Osteoblast (primary cell): ENCODE measurements around the gene TPO. TPM values are rescaled to one million over a fixed set of nuclear protein-coding genes. Genes with fewer than 3 reads are reported as not detected.
"Not testable (repeated sequence)": the region's sequence is repeated elsewhere in the genome, so short reads cannot be mapped to it uniquely, and the experiment has no call there.

ENCODE experiments used
- DNase-seq: peaks from one replicate; pipeline ENCODE4 v3.0.0; 2011; ENCODE audit warnings: low spot score, mixed read lengths; ENCODE audit not compliant: insufficient read length; ENCODE audit errors: missing footprints
- H2AFZ ChIP-seq: 2 replicates; pipeline ENCODE4 v1.6.0; 2011; ENCODE audit warnings: mild to moderate bottlenecking, low read length
- H3K27ac ChIP-seq: 2 replicates; pipeline ENCODE4 v1.5.1; 2011; ENCODE audit warnings: mild to moderate bottlenecking, low read depth, low read length, moderate library complexity
- H3K27me3 ChIP-seq: 2 replicates; pipeline ENCODE4 v1.6.0; 2012; ENCODE audit warnings: mild to moderate bottlenecking, control low read depth, inconsistent platforms, low read length, moderate library complexity; ENCODE audit not compliant: insufficient read depth
- H3K36me3 ChIP-seq: 2 replicates; pipeline ENCODE4 v1.5.1; 2011; ENCODE audit warnings: mild to moderate bottlenecking, low read length, control low read depth, moderate library complexity; ENCODE audit not compliant: insufficient read depth
- H3K4me1 ChIP-seq: 2 replicates; pipeline ENCODE4 v1.5.1; 2011; ENCODE audit warnings: mild to moderate bottlenecking, low read length, control low read depth, moderate library complexity; ENCODE audit not compliant: insufficient read depth
- H3K4me2 ChIP-seq: 2 replicates; pipeline ENCODE4 v1.6.0; 2011; ENCODE audit warnings: mild to moderate bottlenecking, low read length; ENCODE audit not compliant: insufficient read depth
- H3K4me3 ChIP-seq: fragments of 200-600 bp; sonication (generic); 3 replicates; pipeline ENCODE4 v1.5.1; 2012; ENCODE audit warnings: mild to moderate bottlenecking, low read length, inconsistent platforms; ENCODE audit not compliant: insufficient read depth
- H3K79me2 ChIP-seq: 2 replicates; pipeline ENCODE4 v1.6.0; 2012; ENCODE audit warnings: mild to moderate bottlenecking, low read length, control low read depth, inconsistent platforms; ENCODE audit not compliant: insufficient read depth
- H3K9me3 ChIP-seq: 2 replicates; pipeline ENCODE4 v1.5.1; 2011; ENCODE audit warnings: low read depth, low read length, control low read depth
- H4K20me1 ChIP-seq: 2 replicates; pipeline ENCODE4 v1.6.0; 2012; ENCODE audit warnings: mild to moderate bottlenecking, low read length, control low read depth; ENCODE audit not compliant: insufficient read depth
- total RNA-seq: library from RNA; depleted of rRNA; stranded (reverse); fragments of >200 nt; gene quantifications from 2 replicates; pipeline ENCODE4 v1.2.3, GENCODE V29; 2012
- TF ChIP-seq, protein P1 (sequence below): IDR thresholded peaks from 2 replicates; pipeline ENCODE4 v1.5.1; 2011; ENCODE audit warnings: mild to moderate bottlenecking, low read depth, low read length, moderate library complexity; ENCODE audit errors: extremely low read depth

The TPO gene
- total RNA-seq, 1 donor, result not detected

DNA sequence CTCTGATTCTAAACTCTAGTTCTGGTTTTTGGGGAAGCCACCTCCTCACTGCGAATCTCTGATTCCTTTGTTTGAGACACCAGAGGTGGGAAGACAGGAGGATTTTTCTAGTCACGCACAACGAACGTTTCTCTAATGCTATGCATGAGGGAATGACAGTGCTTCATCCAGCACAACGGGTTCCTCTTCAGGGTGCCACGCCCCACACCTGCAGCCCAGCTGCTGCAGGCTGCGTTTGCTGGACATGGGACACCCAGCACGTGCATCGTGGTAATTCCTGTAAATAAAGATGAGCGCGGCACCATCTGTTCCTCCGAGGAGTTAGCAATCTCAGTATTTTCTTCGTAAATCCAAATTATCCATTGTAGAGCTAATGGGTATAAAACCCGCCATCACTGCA lies 37.5 kb upstream of the TPO start:
- Histone ChIP-seq H3K36me3 (no peaks in the 10 kb centered on the region), H3K9me3 (no peaks in the 10 kb centered on the region), H3K27me3 (no peaks in the 10 kb centered on the region), H3K4me3 (no peak overlapping the region), H3K27ac (no peak overlapping the region), H2AFZ (no peak overlapping the region), H3K4me2 (no peak overlapping the region), H3K4me1 (no peaks in the 10 kb centered on the region), H3K79me2 (no peaks in the 10 kb centered on the region), H4K20me1 (no peaks in the 10 kb centered on the region)
- no peak for DNase-seq
- TF ChIP-seq, protein P1, sequence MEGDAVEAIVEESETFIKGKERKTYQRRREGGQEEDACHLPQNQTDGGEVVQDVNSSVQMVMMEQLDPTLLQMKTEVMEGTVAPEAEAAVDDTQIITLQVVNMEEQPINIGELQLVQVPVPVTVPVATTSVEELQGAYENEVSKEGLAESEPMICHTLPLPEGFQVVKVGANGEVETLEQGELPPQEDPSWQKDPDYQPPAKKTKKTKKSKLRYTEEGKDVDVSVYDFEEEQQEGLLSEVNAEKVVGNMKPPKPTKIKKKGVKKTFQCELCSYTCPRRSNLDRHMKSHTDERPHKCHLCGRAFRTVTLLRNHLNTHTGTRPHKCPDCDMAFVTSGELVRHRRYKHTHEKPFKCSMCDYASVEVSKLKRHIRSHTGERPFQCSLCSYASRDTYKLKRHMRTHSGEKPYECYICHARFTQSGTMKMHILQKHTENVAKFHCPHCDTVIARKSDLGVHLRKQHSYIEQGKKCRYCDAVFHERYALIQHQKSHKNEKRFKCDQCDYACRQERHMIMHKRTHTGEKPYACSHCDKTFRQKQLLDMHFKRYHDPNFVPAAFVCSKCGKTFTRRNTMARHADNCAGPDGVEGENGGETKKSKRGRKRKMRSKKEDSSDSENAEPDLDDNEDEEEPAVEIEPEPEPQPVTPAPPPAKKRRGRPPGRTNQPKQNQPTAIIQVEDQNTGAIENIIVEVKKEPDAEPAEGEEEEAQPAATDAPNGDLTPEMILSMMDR, result no peak

DNA sequence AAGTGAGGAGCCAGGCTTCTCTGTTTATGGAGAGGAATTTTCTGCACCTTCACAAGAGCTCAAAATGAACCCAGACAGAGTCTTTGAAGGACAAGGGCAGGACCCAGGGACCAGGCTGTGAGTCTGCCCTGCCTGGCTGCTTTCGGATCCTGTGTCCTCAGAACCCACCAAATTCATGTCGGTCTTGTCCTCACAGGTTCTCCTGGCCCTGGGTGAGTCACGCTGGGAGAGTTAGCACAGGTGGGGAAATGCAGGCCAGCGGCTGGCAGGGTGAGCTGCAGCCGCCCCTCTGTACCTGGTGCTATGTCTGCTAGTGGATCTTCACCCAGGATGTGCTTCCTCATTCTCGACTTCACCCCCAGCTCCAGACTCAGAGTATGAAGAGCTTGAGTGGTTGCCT lies 35.8 kb upstream of the TPO start:
- no peak for DNase-seq
- Histone ChIP-seq H3K4me3 (no peak overlapping the region), H2AFZ (no peak overlapping the region), H4K20me1 (no peaks in the 10 kb centered on the region), H3K4me1 (no peaks in the 10 kb centered on the region), H3K4me2 (no peak overlapping the region), H3K27me3 (no peaks in the 10 kb centered on the region), H3K9me3 (no peaks in the 10 kb centered on the region), H3K79me2 (no peaks in the 10 kb centered on the region), H3K27ac (no peak overlapping the region), H3K36me3 (no peaks in the 10 kb centered on the region)
- TF ChIP-seq, protein P1, result no peak

DNA sequence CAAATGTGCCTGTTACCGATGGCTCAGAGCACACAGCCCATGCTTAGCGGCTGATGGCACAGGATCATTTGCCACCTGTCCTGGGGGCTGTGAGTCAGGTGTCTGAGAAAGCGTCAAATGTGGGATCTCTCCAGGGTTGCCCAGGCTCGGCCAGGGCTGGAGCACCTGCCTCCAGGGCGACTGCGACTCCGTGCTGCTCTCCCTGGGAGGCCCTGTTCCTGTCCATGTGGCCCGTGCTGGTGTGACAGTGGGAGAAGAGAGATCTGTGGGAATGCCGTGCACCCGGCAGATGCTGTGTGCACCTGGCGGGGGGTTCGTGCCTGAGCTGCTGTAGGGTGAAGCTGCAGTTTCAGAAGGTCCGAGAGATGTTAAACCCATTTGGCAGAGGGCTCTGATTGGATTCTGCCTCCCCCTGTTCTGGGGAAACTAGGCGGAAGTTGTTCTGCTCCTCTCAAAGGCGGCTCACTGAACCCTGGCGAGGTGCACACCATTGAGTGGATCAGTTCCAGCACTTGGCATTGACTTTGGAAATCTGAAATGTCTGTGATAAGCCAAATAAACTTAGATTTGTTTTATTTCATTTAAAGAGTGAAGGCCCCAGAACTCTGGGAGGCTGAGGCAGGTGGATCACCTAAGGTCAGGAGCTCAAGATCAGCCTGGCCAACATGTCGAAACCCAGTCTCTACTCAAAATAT lies 34.7 kb upstream of the TPO start:
- Histone ChIP-seq H3K27me3 (no peaks in the 10 kb centered on the region), H3K27ac (no peak overlapping the region), H3K9me3 (no peaks in the 10 kb centered on the region), H3K4me2 (no peak overlapping the region), H3K36me3 (no peaks in the 10 kb centered on the region), H2AFZ (no peak overlapping the region), H3K4me1 (no peaks in the 10 kb centered on the region), H3K79me2 (no peaks in the 10 kb centered on the region), H3K4me3 (no peak overlapping the region), H4K20me1 (no peaks in the 10 kb centered on the region)
- DNase-seq, result no peak
- TF ChIP-seq, protein P1, result no peak

DNA sequence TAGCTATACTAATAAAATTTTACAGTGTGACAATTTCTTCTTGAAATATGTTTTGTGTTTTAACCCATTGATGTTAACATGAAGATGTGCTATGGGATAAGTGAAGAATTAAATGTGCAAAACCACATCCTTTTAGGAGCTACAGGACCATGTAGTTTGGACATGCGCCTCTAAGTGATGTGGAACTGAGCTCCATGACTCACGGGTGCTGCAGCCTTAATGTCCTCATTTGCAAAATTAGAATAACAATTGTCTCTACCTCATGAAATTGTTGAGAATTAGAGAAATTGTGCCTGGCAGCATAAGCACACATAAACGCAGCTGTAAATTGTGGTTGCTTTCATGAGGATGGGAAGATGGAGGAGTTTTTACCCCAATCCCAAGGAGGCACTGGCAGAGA lies 31.6 kb upstream of the TPO start:
- H3K4me3 ChIP-seq, result no peak overlapping the region
- no peaks in the 10 kb centered on the region for H3K27me3 ChIP-seq
- H2AFZ ChIP-seq, result no peak overlapping the region
- H3K4me1 ChIP-seq, result no peaks in the 10 kb centered on the region
- no peak for DNase-seq
- no peaks in the 10 kb centered on the region for H3K36me3 ChIP-seq
- H3K9me3 ChIP-seq, result no peaks in the 10 kb centered on the region
- H3K79me2 ChIP-seq, result no peaks in the 10 kb centered on the region
- H3K4me2 ChIP-seq, result no peak overlapping the region
- H3K27ac ChIP-seq, result no peak overlapping the region
- TF ChIP-seq, protein P1, result no peak
- H4K20me1 ChIP-seq, result no peaks in the 10 kb centered on the region

DNA sequence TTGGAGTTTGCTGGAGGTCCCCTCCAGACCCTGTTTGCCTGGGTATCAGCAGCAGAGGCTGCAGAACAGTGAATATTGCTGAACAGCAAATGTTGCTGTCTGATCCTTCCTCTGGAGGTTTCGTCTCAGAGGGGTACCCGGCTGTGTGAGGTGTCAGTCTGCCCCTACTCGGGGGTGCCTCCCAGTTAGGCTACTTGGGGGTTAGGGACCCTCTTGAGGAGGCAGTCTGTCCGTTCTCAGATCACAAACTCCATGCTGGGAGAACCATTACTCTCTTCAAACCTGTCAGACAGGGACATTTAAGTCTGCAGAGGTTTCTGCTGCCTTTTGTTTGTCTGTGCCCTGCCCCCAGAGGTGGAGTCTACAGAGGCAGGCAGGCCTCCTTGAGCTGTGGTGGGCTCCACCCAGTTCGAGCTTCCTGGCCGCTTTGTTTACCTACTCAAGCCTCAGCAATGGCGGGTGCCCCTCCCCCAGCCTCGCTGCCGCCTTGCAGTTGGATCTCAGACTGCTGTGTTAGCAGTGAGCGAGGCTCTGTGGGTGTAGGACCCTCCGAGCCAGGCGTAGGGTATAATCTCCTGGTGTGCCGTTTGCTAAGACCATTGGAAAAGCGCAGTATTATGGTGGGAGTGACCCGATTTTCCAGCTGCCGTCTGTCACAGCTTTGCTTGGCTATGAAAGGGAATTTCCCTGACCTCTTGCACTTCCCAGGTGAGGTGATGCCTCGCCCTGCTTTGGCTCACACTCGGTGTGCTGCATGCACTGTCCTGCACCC lies 25.1 kb upstream of the TPO start:
- H3K4me3 ChIP-seq, H3K36me3 ChIP-seq, H3K27me3 ChIP-seq, H3K4me2 ChIP-seq, H3K4me1 ChIP-seq, H3K27ac ChIP-seq, DNase-seq, H2AFZ ChIP-seq, H4K20me1 ChIP-seq, H3K9me3 ChIP-seq, H3K79me2 ChIP-seq: not testable (repeated sequence)

DNA sequence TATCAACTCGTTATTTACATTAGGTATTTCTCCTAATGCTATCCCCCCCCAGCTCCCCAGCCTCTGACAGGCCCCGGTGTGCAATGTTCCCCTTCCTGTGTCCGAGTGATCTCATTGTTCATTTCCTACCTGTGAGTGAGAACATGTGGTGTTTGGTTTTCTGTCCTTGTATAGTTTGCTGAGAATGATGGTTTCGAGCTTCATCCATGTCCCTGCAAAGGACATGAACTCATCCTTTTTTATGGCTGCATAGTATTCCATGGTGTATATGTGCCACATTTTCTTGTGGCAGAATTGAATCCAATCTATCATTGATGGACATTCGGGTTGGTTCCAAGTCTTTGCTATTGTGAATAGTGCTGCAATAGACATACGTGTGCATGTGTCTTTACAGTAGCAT lies 23.1 kb upstream of the TPO start:
- not testable (repeated sequence) for H3K4me3 ChIP-seq, H3K36me3 ChIP-seq, DNase-seq

More for the DNA sequence above, 23.1 kb upstream of the TPO start:
- not testable (repeated sequence) for H3K9me3 ChIP-seq, H3K27me3 ChIP-seq, H3K4me2 ChIP-seq, H3K4me1 ChIP-seq, H3K79me2 ChIP-seq, H4K20me1 ChIP-seq, H3K27ac ChIP-seq, H2AFZ ChIP-seq
